HepG2 (cell line): Measurements from ENCODE around the gene POLRMT. TPM values are rescaled to one million over a fixed set of nuclear protein-coding genes. Genes with fewer than 3 reads are reported as not detected.

ENCODE experiments used
- ATF7-NPFF ChIP-seq: sonication (generic); formaldehyde crosslinking; IDR thresholded peaks from 2 replicates; pipeline ENCODE4 v1.8.1; 2023; ENCODE audit warnings: mild to moderate bottlenecking, low read depth, missing genetic modification reagents, moderate library complexity
- BORCS8-MEF2B ChIP-seq: sonication (generic); formaldehyde crosslinking; IDR thresholded peaks from 2 replicates; pipeline ENCODE4 v1.8.0; 2022; ENCODE audit warnings: mild to moderate bottlenecking, missing genetic modification reagents
- DPF2 ChIP-seq: sonication (generic); formaldehyde crosslinking; IDR thresholded peaks from 2 replicates; pipeline ENCODE4 v1.4.0; 2020; ENCODE audit warnings: mild to moderate bottlenecking, low read depth, missing genetic modification reagents, borderline replicate concordance
- HDAC1 ChIP-seq: sonication (generic); formaldehyde crosslinking; IDR thresholded peaks from 2 replicates; pipeline ENCODE4 v1.5.1; 2020; ENCODE audit warnings: mild to moderate bottlenecking, missing genetic modification reagents
- HMGA1 ChIP-seq: sonication (generic); formaldehyde crosslinking; conservative IDR thresholded peaks from 2 replicates; pipeline ENCODE4 v1.4.0; 2020; ENCODE audit warnings: missing genetic modification reagents
- KLF6 ChIP-seq: IDR thresholded peaks from 2 replicates; pipeline ENCODE4 v1.8.0; 2016; ENCODE audit warnings: missing biosample characterization, missing genetic modification reagents
- MLLT10 ChIP-seq: sonication (generic); formaldehyde crosslinking; IDR thresholded peaks from 2 replicates; pipeline ENCODE4 v1.4.0; 2020; ENCODE audit warnings: missing genetic modification reagents
- MTF1 ChIP-seq: sonication (generic); formaldehyde crosslinking; IDR thresholded peaks from 2 replicates; pipeline ENCODE4 v1.5.0; 2020; ENCODE audit warnings: missing genetic modification reagents
- NFYB ChIP-seq: sonication (generic); formaldehyde crosslinking; IDR thresholded peaks from 2 replicates; pipeline ENCODE4 v1.4.0; 2020; ENCODE audit warnings: missing genetic modification reagents
- NR2F2 ChIP-seq: IDR thresholded peaks from 2 replicates; pipeline ENCODE4 v1.6.1; 2012; ENCODE audit warnings: low read depth, inconsistent platforms, borderline replicate concordance
- PHB2 ChIP-seq: fragments of 450-650 bp; IDR thresholded peaks from 2 replicates; pipeline ENCODE4 v1.6.1; 2018; ENCODE audit not compliant: partially characterized antibody
- PLSCR1 ChIP-seq: sonication (generic); formaldehyde crosslinking; IDR thresholded peaks from 2 replicates; pipeline ENCODE4 v1.5.0; 2020; ENCODE audit warnings: missing genetic modification reagents, mild to moderate bottlenecking, borderline replicate concordance
- PTBP1 ChIP-seq: fragments of 200-400 bp; formaldehyde crosslinking; IDR thresholded peaks from 2 replicates; pipeline ENCODE4 v1.6.1; 2018; ENCODE audit warnings: low read length, low read depth; ENCODE audit not compliant: poor library complexity, severe bottlenecking
- REL ChIP-seq: sonication (generic); formaldehyde crosslinking; conservative IDR thresholded peaks from 2 replicates; pipeline ENCODE4 v1.8.0; 2022; ENCODE audit warnings: mild to moderate bottlenecking, missing genetic modification reagents, moderate library complexity
- SALL1 ChIP-seq: sonication (generic); formaldehyde crosslinking; IDR thresholded peaks from 2 replicates; pipeline ENCODE4 v1.8.0; 2022; ENCODE audit warnings: mild to moderate bottlenecking, missing genetic modification reagents
- SIN3A ChIP-seq: IDR thresholded peaks from 2 replicates; pipeline ENCODE4 v1.6.1; 2011; ENCODE audit warnings: low read depth, mild to moderate bottlenecking, control low read depth, low read length, borderline replicate concordance
- SUZ12 ChIP-seq: fragments of 150-350 bp; IDR thresholded peaks from 2 replicates; pipeline ENCODE4 v1.6.1; 2014; ENCODE audit warnings: low read depth, low read length
- ZBTB49 ChIP-seq: sonication (generic); formaldehyde crosslinking; IDR thresholded peaks from 2 replicates; pipeline ENCODE4 v1.4.0; 2020; ENCODE audit warnings: missing genetic modification reagents, borderline replicate concordance
- ZBTB8A ChIP-seq: sonication (generic); formaldehyde crosslinking; IDR thresholded peaks from 2 replicates; pipeline ENCODE4 v1.4.0; 2020; ENCODE audit warnings: mild to moderate bottlenecking, low read depth, missing genetic modification reagents, borderline replicate concordance
- ZNF570 ChIP-seq: sonication (generic); formaldehyde crosslinking; IDR thresholded peaks from 2 replicates; pipeline ENCODE4 v1.4.0; 2020; ENCODE audit warnings: mild to moderate bottlenecking, missing genetic modification reagents, borderline replicate concordance
- ZNF780A ChIP-seq: sonication (generic); formaldehyde crosslinking; IDR thresholded peaks from 2 replicates; pipeline ENCODE4 v1.8.0; 2022; ENCODE audit warnings: mild to moderate bottlenecking, missing genetic modification reagents, moderate library complexity
- polyA plus RNA-seq, 8 experiments: library from polyadenylated mRNA; depleted of rRNA in 3 of 8; stranded (reverse) in 7 of 8; unstranded in 1 of 8; fragments of >200 nt; fragmentation: Illumina TruSeq in 4 of 8; extraction: Trizol in 4 of 8; gene quantifications; 2 replicates each; pipeline versions ENCODE4 v1.2.1 to v1.2.3, GENCODE V29; 2011 to 2016; ENCODE audit warnings: low read depth in 4 of 8, missing spikeins in 1 of 8, mixed read lengths in 1 of 8; ENCODE audit not compliant: insufficient read depth in 1 of 8
- total RNA-seq, 5 experiments: library from RNA; depleted of rRNA; stranded (reverse); fragments of >200 nt; fragmentation: Illumina TruSeq; extraction: Trizol; gene quantifications; 2 replicates each; pipeline ENCODE4 v1.2.3, GENCODE V29; 2016; ENCODE audit warnings: low read depth in 1 of 5
- TF ChIP-seq, protein P1 (sequence below): fragments of 450-650 bp; IDR thresholded peaks from 2 replicates; pipeline ENCODE4 v1.6.1; 2016
- TF ChIP-seq, protein P2 (sequence below): sonication (generic); formaldehyde crosslinking; IDR thresholded peaks from 2 replicates; pipeline ENCODE4 v1.4.0; 2020; ENCODE audit warnings: low read depth, missing genetic modification reagents

The POLRMT gene
- total and polyA plus RNA-seq, 2 of the 13 experiments (the other 11 are each of a cell fraction or from before 2014, with no cell fraction given) = 78.0 to 101 TPM

DNA sequence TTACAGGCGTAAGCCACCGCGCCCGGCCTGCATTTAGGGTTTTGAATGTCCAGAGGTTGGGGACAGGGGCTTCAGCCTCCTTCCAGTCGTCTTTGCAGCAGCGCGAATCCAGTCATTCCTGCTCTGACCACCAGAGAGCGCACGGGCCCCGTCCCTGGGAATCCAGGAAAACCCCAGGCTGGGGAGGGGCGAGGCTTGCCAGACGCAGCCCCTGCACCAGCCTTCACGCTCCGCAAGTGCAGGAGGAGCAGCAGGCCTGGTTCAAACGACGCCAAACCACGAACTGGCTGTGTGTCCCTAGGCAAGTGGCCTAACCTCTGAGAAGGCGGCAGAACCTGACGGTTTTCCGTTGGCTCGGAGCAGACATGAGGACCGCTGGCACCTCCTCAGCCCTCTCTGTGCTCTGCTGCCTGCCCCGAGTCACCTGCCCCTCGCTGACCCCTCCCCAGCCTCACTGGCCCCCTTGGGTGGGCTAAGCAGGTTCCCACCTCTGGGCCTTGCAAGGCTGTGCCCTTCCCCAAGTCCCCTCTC, 31.6 kb upstream of the POLRMT start (continued):
- TF ChIP-seq ZBTB49 = no peak
- TF ChIP-seq ZNF780A (CRISPR knock-in tag) = no peak
- peak; percentile 90 for TF ChIP-seq SALL1 (CRISPR knock-in tag)
- no peak for TF ChIP-seq HMGA1 (CRISPR knock-in tag)
- TF ChIP-seq SUZ12 = no peak
- TF ChIP-seq KLF6 (CRISPR knock-in tag) = no peak
- no peak for TF ChIP-seq PLSCR1
- TF ChIP-seq, protein P1, sequence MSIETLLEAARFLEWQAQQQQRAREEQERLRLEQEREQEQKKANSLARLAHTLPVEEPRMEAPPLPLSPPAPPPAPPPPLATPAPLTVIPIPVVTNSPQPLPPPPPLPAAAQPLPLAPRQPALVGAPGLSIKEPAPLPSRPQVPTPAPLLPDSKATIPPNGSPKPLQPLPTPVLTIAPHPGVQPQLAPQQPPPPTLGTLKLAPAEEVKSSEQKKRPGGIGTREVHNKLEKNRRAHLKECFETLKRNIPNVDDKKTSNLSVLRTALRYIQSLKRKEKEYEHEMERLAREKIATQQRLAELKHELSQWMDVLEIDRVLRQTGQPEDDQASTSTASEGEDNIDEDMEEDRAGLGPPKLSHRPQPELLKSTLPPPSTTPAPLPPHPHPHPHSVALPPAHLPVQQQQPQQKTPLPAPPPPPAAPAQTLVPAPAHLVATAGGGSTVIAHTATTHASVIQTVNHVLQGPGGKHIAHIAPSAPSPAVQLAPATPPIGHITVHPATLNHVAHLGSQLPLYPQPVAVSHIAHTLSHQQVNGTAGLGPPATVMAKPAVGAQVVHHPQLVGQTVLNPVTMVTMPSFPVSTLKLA = no peak
- TF ChIP-seq ZBTB8A (CRISPR knock-in tag) = no peak
- no peak for TF ChIP-seq ZNF570 (CRISPR knock-in tag)
- TF ChIP-seq SIN3A = no peak
- no peak for TF ChIP-seq MTF1 (CRISPR knock-in tag)
- no peak for TF ChIP-seq DPF2
- no peak for TF ChIP-seq PHB2
- TF ChIP-seq, protein P2, sequence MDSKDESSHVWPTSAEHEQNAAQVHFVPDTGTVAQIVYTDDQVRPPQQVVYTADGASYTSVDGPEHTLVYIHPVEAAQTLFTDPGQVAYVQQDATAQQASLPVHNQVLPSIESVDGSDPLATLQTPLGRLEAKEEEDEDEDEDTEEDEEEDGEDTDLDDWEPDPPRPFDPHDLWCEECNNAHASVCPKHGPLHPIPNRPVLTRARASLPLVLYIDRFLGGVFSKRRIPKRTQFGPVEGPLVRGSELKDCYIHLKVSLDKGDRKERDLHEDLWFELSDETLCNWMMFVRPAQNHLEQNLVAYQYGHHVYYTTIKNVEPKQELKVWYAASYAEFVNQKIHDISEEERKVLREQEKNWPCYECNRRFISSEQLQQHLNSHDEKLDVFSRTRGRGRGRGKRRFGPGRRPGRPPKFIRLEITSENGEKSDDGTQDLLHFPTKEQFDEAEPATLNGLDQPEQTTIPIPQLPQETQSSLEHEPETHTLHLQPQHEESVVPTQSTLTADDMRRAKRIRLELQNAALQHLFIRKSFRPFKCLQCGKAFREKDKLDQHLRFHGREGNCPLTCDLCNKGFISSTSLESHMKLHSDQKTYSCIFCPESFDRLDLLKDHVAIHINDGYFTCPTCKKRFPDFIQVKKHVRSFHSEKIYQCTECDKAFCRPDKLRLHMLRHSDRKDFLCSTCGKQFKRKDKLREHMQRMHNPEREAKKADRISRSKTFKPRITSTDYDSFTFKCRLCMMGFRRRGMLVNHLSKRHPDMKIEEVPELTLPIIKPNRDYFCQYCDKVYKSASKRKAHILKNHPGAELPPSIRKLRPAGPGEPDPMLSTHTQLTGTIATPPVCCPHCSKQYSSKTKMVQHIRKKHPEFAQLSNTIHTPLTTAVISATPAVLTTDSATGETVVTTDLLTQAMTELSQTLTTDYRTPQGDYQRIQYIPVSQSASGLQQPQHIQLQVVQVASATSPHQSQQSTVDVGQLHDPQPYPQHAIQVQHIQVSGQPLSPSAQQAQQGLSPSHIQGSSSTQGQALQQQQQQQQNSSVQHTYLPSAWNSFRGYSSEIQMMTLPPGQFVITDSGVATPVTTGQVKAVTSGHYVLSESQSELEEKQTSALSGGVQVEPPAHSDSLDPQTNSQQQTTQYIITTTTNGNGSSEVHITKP (CRISPR knock-in tag) = peak; percentile 77; the same call in 1 of the 2 replicates
- no peak for TF ChIP-seq REL (CRISPR knock-in tag)
- TF ChIP-seq MLLT10 (CRISPR knock-in tag) = no peak
- TF ChIP-seq ATF7-NPFF (CRISPR knock-in tag) = no peak; the same call in 1 of the 2 replicates
- TF ChIP-seq PTBP1 = no peak
- no peak; the same call in 1 of the 2 replicates for TF ChIP-seq HDAC1
- no peak for TF ChIP-seq NFYB (CRISPR knock-in tag)
- TF ChIP-seq BORCS8-MEF2B (CRISPR knock-in tag) = peak; percentile 85
- TF ChIP-seq NR2F2 = no peak
